Measurements from ENCODE around the gene CHAF1A. TPM values are rescaled to one million over a fixed set of nuclear protein-coding genes. Genes with fewer than 3 reads are reported as not detected.

CHAF1A gene
- total and polyA plus RNA-seq, 2 experiments from 2014 or later: 113 to 125 TPM

DNA sequence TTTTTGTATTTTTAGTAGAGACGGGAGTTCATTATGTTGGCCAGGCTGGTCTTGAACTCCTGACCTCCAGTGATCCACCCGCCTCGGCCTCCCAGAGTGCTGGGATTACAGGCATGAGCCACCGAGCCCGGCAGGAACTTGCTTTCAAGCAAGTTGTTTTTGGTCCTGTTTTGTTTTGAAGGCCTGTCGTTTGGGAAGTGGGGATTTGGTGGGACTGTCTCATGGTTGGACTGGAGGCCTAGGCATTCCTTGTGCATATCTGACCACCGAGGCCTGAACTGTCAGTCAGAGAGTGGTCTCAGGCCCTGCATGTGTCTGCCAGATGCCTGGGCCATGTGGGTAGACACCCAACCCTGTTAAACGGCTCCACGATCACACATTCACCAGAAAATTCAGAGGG, 28.9 kb downstream of the CHAF1A start:
- Mint-ChIP-seq H3K36me3 (ENCODE audit: low read depth) (peaks cover 92% of the 10 kb centered on the region), H3K9me3 (no peaks in the 10 kb centered on the region), H3K4me1 (no peaks in the 10 kb centered on the region; the same call in 2 of the 3 replicates), H3K27ac (no peak overlapping the region), H3K27me3 (ENCODE audit: insufficient read depth, low read depth, poor library complexity) (peaks cover 15% of the 10 kb centered on the region), H3K4me3 (no peak overlapping the region)
- ATAC-seq (no peak), DNase-seq (ENCODE audit: low spot score) (no peak)
- H2AFZ ChIP-seq: no peak overlapping the region
- peaks cover 14% of the 10 kb centered on the region for H4K20me1 ChIP-seq (replicated peaks; ENCODE audit: insufficient read depth)
- TF ChIP-seq EZH2 (IDR thresholded peaks at IDR 0.05; ENCODE audit: low read depth, unreplicated experiment): no peak
- no peak for TF ChIP-seq JUNB (IDR thresholded peaks at IDR 0.05; ENCODE audit: unreplicated experiment)
- TF ChIP-seq STAT1 (IDR thresholded peaks at IDR 0.05; ENCODE audit: unreplicated experiment): no peak
- TF ChIP-seq EZH2phosphoT487 (IDR thresholded peaks at IDR 0.05; ENCODE audit: unreplicated experiment): no peak
- TF ChIP-seq, protein P1, sequence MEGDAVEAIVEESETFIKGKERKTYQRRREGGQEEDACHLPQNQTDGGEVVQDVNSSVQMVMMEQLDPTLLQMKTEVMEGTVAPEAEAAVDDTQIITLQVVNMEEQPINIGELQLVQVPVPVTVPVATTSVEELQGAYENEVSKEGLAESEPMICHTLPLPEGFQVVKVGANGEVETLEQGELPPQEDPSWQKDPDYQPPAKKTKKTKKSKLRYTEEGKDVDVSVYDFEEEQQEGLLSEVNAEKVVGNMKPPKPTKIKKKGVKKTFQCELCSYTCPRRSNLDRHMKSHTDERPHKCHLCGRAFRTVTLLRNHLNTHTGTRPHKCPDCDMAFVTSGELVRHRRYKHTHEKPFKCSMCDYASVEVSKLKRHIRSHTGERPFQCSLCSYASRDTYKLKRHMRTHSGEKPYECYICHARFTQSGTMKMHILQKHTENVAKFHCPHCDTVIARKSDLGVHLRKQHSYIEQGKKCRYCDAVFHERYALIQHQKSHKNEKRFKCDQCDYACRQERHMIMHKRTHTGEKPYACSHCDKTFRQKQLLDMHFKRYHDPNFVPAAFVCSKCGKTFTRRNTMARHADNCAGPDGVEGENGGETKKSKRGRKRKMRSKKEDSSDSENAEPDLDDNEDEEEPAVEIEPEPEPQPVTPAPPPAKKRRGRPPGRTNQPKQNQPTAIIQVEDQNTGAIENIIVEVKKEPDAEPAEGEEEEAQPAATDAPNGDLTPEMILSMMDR (conservative IDR thresholded peaks at IDR 0.05; ENCODE audit: low read depth in 2 of 2): no peak
- no peak for TF ChIP-seq POLR2AphosphoS5 (IDR thresholded peaks at IDR 0.05; ENCODE audit: low read depth)
- no peaks in the 10 kb centered on the region for H3K4me1 ChIP-seq (ENCODE audit: insufficient read depth)
- H3F3A ChIP-seq (replicated peaks; ENCODE audit: low read depth): peaks cover 11% of the 10 kb centered on the region
- no peak overlapping the region for H3K4me3 ChIP-seq
- peaks cover 63% of the 10 kb centered on the region for H3K36me3 ChIP-seq (ENCODE audit: insufficient read depth)
- H3K27me3 ChIP-seq (ENCODE audit: insufficient read depth): no peaks in the 10 kb centered on the region
- no peak overlapping the region for H3K4me2 ChIP-seq
- H3K27ac ChIP-seq (ENCODE audit: low read depth): no peak overlapping the region
- peaks cover 16% of the 10 kb centered on the region for H3K79me2 ChIP-seq (replicated peaks; ENCODE audit: insufficient read depth)
- H3K9me2 ChIP-seq (ENCODE audit: insufficient read depth): no peaks in the 10 kb centered on the region

DNA sequence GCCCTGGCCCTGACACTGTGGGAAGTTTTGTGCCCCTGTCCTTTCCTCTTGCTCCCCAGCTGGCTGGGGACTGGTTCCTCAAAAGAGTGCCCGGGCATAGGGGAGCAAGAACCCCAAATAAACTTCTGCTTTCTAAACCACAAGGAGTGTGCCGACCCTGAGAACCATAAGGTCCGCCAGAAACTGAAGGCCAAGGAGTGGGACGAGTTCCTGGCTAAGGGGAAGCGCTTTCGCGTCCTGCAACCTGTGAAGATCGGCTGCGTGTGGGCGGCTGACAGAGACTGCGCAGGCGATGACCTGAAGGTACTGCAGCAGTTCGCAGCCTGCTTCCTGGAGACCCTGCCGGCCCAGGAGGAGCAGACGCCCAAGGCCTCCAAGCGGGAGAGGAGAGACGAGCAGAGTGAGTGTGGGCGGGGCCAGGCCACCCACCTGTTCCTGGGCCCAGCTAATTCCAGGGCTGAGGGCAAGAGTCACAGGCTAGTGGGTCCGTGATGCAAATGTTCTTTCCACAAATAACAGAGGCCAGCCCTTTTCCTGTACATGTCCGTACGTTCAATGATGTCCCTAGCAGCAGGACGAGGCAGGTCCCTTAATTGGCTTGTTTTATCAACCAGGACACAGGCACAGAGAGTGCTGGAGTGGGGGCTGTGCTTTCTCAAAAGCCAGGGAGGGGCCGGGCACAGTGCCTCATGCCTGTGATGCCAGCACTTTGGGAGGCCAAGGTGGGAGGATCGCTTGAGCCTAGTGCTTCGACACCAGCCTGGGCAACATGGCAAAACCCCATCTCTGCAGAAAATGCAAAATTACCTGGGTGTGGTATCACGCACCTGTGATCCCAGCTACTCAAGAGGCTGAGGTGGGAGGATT, 29.6 kb downstream of the CHAF1A start:
- Mint-ChIP-seq H3K9me3 (no peaks in the 10 kb centered on the region), H3K36me3 (ENCODE audit: low read depth) (peaks cover 94% of the 10 kb centered on the region), H3K27me3 (ENCODE audit: insufficient read depth, low read depth, poor library complexity) (peaks cover 16% of the 10 kb centered on the region), H3K4me3 (no peak overlapping the region), H3K4me1 (no peaks in the 10 kb centered on the region; the same call in 2 of the 3 replicates), H3K27ac (no peak overlapping the region; the same call in 1 of the 2 replicates)
- Histone ChIP-seq H3K4me2 (no peak overlapping the region), H3K4me3 (no peak overlapping the region), H3K27me3 (ENCODE audit: insufficient read depth) (no peaks in the 10 kb centered on the region), H3K36me3 (ENCODE audit: insufficient read depth) (peaks cover 60% of the 10 kb centered on the region), H2AFZ (no peak overlapping the region), H3K79me2 (replicated peaks; ENCODE audit: insufficient read depth) (peaks cover 18% of the 10 kb centered on the region), H3K4me1 (ENCODE audit: insufficient read depth) (no peaks in the 10 kb centered on the region), H3K9me2 (ENCODE audit: insufficient read depth) (no peaks in the 10 kb centered on the region), H4K20me1 (replicated peaks; ENCODE audit: insufficient read depth) (peaks cover 14% of the 10 kb centered on the region), H3K27ac (ENCODE audit: low read depth) (no peak overlapping the region), H3F3A (replicated peaks; ENCODE audit: low read depth) (peaks cover 11% of the 10 kb centered on the region)
- ATAC-seq: no peak; the same call in 2 of the 3 replicates
- DNase-seq (ENCODE audit: low spot score): no peak
- TF ChIP-seq EZH2phosphoT487 (IDR thresholded peaks at IDR 0.05; ENCODE audit: unreplicated experiment) (no peak), JUNB (IDR thresholded peaks at IDR 0.05; ENCODE audit: unreplicated experiment) (no peak), EZH2 (IDR thresholded peaks at IDR 0.05; ENCODE audit: low read depth, unreplicated experiment) (no peak), ZNF331 (CRISPR knock-in tag; IDR thresholded peaks at IDR 0.05; ENCODE audit: low read depth) (no peak), STAT1 (IDR thresholded peaks at IDR 0.05; ENCODE audit: unreplicated experiment) (no peak), ZNF114 (CRISPR knock-in tag; IDR thresholded peaks at IDR 0.05) (no peak), POLR2AphosphoS5 (IDR thresholded peaks at IDR 0.05; ENCODE audit: low read depth) (no peak; the same call in 1 of the 2 replicates), CREB1 (CRISPR knock-in tag; IDR thresholded peaks at IDR 0.05; ENCODE audit: low read depth) (no peak), NANOG (IDR thresholded peaks at IDR 0.05; ENCODE audit: borderline replicate concordance) (no peak)
- TF ChIP-seq, protein P2, sequence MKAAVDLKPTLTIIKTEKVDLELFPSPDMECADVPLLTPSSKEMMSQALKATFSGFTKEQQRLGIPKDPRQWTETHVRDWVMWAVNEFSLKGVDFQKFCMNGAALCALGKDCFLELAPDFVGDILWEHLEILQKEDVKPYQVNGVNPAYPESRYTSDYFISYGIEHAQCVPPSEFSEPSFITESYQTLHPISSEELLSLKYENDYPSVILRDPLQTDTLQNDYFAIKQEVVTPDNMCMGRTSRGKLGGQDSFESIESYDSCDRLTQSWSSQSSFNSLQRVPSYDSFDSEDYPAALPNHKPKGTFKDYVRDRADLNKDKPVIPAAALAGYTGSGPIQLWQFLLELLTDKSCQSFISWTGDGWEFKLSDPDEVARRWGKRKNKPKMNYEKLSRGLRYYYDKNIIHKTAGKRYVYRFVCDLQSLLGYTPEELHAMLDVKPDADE (IDR thresholded peaks at IDR 0.05): no peak
- TF ChIP-seq, protein P1 (conservative IDR thresholded peaks at IDR 0.05; ENCODE audit: low read depth in 2 of 2): no peak

All from GM23338 (cell line).